Right kidney (tissue), 9 donors: ENCODE measurements around the gene EPHA2.
"Not testable (repeated sequence)": the region's sequence is repeated elsewhere in the genome, so short reads cannot be mapped to it uniquely, and the experiment has no call there.

Experiments
- DNase-seq: peaks from one replicate; pipeline ENCODE4 v3.0.0-alpha.2; 2016
- long read RNA-seq, 8 donors: transcript quantifications; one replicate each; lab custom pipeline, GENCODE V29; 2026

The EPHA2 gene
- long read RNA-seq, donor 1, partial matches to known transcripts: 0 of 1 reads
- long read RNA-seq, donor 1, other reads (novel, unspliced or antisense): 0 of 1 reads
- long read RNA-seq, donor 2, partial matches to known transcripts: 0 of 3 reads
- long read RNA-seq, donor 2, other reads (novel, unspliced or antisense): 0 of 3 reads
- long read RNA-seq, donor 3: 0 reads
- long read RNA-seq, donor 4, partial matches to known transcripts: 0 of 3 reads
- long read RNA-seq, donor 4, other reads (novel, unspliced or antisense): 0 of 3 reads
- long read RNA-seq, donor 5, partial matches to known transcripts: 0 of 3 reads
- long read RNA-seq, donor 5, other reads (novel, unspliced or antisense): 0 of 3 reads
- long read RNA-seq, donor 6, partial matches to known transcripts: 11 of 12 reads
- long read RNA-seq, donor 6, other reads (novel, unspliced or antisense): 0 of 12 reads
- long read RNA-seq, donor 7, partial matches to known transcripts: 12 of 14 reads
- long read RNA-seq, donor 7, other reads (novel, unspliced or antisense): 0 of 14 reads
- long read RNA-seq, donor 8, partial matches to known transcripts: 6 of 8 reads
- long read RNA-seq, donor 8, other reads (novel, unspliced or antisense): 0 of 8 reads

DNA sequence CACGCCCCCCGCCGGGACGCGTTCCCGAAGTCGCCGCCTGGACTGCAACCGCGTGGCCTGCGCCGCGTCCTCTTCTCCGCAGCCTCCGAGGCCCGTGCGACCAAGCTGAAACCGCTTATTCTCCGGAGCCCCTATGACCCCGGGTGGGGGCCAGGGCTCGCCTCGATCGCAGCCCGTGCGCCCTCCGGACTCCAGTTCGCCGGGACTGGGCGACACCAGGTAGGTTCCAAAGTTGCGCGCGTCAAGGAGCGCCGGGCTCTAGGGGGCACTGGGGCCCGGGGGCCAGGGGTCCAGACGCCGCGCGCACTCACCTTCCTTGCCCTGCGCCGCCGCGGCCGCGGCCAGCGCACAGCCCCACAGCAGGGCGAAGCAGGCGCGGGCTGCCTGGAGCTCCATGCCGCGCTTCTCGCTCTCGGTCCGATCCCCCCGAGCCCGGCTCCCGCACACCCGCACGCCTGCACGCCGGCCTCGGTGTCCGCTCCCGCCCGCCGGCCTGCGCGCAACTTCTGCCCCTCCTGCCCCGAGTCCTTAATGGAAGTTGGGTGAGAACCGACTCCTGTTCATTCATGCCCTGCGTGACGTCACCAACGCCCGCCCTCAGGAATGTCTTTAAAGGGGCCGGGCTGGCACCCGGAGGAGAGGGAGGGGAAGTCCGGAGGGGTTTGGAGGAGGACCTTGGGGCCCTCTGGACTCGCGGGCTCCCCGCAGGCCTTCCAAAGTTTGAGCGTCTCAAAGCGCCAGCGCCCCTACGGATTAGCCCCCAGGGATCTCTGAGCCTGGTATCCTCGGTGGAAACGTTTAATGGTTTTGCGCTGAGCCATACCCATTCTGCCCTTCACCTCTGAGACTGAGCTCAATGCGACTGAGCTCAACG, at the start of gene EPHA2:
Gene EPHA2 (minus strand): TSS at position 533 of the 874 bp plus-strand sequence. CDS start 137 bp downstream, at position 396.
- DNase-seq: peak; percentile 96

DNA sequence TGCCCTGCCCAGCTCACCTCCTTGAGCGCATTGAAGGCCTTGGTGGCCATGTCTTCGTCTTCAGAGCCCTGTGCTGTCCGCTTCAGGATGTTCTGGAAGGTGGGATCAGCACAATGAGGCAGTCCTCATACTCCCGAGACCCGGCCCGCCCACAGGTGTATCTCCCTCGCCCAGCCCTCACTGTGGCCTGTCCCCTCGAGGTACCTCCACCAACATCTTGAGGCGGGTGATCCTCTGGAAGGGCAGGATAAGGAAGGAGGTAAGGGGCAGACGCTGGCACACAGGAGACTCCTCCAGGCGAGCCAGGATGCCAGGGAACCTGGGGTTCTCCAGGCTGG, 49.4 kb upstream of the EPHA2 start:
- no peak for DNase-seq

GRCh38 chr1:16204634-16205333, 48.9 kb upstream of the EPHA2 start:
- no peak for DNase-seq

- no peak for DNase-seq
Observed at GRCh38 chr1:16204216-16204615, 48.3 kb upstream of the EPHA2 start.

GRCh38 chr1:16203550-16203949, 47.7 kb upstream of the EPHA2 start:
- no peak for DNase-seq

GRCh38 chr1:16202281-16203210, 46.7 kb upstream of the EPHA2 start:
- no peak for DNase-seq

DNA sequence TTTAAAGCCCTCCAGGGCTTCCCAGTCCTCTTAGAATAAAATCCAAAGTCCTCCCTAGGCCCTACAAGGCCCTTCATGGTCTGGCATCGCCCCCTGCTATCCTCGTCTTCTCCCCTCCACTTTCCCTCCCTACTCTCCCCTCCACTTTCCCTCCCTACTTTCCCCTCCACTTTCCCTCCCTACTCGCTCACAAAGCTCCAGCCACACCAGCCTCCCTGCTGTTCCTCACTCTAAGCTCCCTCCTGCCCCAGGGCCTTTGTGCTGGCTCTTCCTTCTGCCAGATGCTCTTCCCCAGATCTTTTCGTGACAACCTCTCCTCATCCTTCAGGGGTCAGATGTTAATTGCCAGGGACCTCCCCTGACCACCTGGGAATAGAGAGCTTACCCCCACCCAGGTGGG, 43.8 kb upstream of the EPHA2 start:
- DNase-seq: no peak

- DNase-seq: no peak
Observed at GRCh38 chr1:16199157-16199501, 43.3 kb upstream of the EPHA2 start.

DNA sequence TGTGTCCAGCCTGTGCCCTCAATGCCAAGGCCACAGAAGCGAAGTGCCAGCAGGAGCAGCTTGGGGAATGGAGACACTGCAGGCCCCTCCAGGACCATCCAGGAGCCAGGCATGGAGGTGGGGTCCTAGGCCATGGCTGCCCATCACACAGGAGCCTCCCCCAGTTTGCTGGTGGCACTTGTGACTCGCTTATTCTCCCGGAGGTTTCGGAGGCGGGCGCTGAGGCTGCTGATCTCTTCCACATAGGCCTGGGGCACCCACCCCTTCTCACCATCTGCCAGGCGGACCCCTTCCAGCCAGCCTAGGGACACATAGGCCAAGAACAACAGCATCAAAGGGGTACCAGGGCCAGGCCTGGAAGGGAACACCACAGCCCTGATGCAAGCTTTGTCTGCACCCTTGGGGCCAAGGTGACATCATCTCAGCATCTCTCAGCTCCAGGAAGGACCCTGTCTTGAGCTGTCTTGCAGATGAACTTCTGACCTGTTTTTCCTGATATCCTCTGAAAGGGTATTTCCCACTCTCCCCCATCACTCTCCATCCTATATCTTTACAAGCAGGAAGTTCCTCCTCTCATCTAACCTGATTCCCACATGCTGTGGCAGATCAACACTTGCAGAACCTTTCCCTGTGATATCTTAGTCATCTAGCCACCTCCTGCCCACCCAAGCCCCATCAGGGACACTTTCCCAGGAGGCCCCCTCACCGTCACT, 42.7 kb upstream of the EPHA2 start:
- no peak for DNase-seq

- no peak for DNase-seq
Observed at GRCh38 chr1:16196874-16197273, 41.0 kb upstream of the EPHA2 start.

DNA sequence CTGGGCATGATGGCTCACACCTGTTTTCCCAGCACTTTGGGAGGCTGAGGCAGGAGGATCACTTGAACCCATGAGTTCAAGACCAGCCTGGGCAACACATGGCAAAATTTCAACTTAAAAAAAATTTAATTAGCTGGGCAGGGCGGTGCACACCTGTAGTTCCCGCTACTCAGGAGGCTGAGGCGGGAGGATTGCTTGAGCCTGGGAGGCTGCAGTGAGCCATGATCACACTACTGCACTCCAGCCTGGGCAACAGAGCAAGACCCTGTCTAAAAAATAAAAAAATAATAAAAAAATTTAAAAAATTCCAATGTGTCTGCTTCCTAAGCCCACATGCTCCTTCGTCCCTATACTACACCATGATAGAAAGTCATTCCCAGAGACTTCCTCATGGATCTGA, 40.3 kb upstream of the EPHA2 start:
- DNase-seq: not testable (repeated sequence)

- DNase-seq: no peak
Observed at GRCh38 chr1:16195518-16195905, 39.6 kb upstream of the EPHA2 start.

DNA sequence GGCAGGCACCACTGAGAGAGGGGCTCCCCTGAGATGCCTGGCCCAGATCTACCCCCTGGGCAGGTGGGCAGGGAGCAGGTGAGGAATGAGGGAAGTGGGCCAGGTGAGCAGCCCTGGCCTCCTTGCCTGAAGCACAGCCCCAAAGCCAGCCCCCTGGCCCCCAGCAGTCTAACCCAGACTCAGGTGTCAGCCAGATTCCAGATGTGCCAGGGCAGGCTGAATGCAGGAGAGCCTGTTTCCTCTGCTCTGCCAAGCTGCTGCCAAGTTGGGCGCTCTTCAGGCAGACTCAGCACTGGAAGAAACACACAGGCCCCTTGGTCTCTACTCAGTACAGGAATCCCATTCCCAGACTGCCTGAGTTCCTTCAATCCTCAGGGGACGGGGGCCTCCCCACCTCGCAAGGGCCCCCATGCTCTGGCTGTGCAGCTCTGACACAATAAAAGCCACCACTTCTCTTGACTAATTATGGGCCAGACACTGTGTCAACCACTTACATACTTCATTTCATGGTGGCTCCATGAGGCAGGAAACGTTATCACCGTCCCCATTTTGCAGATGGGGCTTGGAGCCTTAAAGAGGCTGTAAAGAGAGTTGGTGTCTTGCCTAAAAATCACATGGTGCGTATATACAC, 36.2 kb upstream of the EPHA2 start:
- DNase-seq: no peak

- DNase-seq: no peak
Observed at GRCh38 chr1:16191309-16191708, 35.4 kb upstream of the EPHA2 start.

DNA sequence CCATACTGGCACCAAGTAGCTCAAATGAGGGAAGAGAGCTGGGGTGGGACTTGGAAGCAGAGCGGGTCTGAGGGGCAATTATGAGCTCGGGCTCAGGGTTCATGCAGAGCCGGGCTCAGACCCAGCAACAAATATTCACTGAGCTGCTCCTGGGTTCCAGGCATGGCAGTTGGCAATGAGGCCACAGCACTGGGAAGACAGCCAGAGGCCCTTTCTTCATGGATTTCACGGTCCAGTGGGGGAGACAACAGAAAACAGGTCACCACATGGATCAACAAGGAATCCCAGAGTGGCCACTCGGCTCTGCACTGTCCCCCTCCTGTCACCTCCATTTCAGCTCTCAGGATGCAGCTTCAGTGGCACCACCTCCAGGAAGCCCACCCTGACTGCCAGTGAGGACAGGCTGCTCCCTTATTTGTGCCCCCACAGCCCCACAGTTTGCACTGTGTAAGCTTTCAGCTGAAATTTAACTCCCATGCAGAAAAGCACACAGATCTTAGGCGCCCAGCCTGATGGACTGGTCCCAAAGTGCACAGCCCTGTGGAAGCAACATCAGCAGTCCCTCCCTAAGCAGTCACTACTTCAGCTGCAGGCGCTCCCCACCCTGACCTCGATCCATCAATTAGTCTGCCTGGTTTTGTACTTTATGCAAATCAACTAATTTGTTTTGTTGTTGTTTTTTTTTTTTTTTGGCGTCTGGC, 34.2 kb upstream of the EPHA2 start:
- DNase-seq: no peak

- no peak for DNase-seq
Observed at GRCh38 chr1:16189003-16189402, 33.1 kb upstream of the EPHA2 start.

GRCh38 chr1:16187748-16188401, 32.0 kb upstream of the EPHA2 start:
- DNase-seq: no peak

DNA sequence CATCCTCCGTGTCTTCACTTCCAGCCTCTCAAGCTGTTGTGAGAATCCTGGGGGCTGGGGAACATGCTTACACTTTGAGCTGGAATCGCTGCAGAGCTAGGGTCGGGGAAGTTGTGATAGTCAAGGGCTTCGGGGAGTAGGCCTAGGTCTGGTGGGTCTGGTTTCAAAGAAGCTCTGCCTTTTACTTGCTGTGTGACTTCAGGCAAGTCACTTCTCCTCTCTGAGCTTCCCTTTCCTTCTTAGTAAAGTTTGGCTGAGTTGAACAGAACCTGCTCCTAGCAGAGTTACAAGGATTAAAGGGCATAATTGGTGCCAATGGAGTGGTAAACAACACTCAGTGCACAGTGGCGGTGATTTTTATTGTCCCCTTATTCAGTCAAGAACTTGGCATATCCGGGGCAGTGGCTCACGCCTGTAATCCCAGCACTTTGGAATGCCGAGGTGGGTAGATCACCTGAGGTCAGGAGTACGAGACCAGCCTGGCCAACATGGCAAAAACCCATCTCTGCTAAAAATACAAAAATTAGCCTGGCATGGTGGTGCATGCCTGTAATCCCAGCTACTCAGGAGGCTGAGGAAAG, 30.9 kb upstream of the EPHA2 start:
- no peak for DNase-seq
